GM12878 (cell line): Measurements from ENCODE around the gene TFCP2. TPM values are rescaled to one million over a fixed set of nuclear protein-coding genes. Genes with fewer than 3 reads are reported as not detected.

ENCODE experiments used
- ATAC-seq: fragments of 200-7000 bp; cut with Tn5 transposase; 3 replicates; pipeline ENCODE4 v1.9.1; 2020; ENCODE audit warnings: mild to moderate bottlenecking, moderate library complexity
- BruUV-seq: library from RNA; stranded (reverse); fragments of 400-500 nt; replicated peaks from 2 replicates; lab custom pipeline; 2021; lab: Mats Ljungman, UMichigan
- CTCF ChIA-PET: fragments of 300-600 bp; sonication (Branson Sonifier 250); formaldehyde crosslinking; extraction: SDS; loops from one replicate; lab custom pipeline; 2021; ENCODE audit warnings: inconsistent platforms; lab: Yijun Ruan, JAX
- POLR2A ChIA-PET: fragments of 350-600 bp; formaldehyde crosslinking; extraction: SDS; loops from one replicate; lab custom pipeline; 2021; ENCODE audit warnings: inconsistent platforms; lab: Charles Lee
- RAD21 ChIA-PET: fragments of 300-600 bp; sonication (Branson Sonifier 250); formaldehyde crosslinking; loops from one replicate; lab custom pipeline; 2023; ENCODE audit warnings: antibody characterized with exemption; ENCODE audit not compliant: unreplicated experiment; lab: Charles Lee
- SMC1A ChIA-PET: fragments of 300-600 bp; sonication (Branson Sonifier 250); formaldehyde crosslinking; loops from one replicate; lab custom pipeline; 2023; ENCODE audit not compliant: unreplicated experiment, uncharacterized antibody; lab: Charles Lee
- DNase-seq: peaks from one replicate; pipeline ENCODE4 v3.0.0-alpha.2; 2011; ENCODE audit warnings: low read depth, low spot score
- FAIRE-seq: peaks from 3 replicates; lab custom pipeline; 2011; peaks lifted over from hg19 to GRCh38; lab: Jason Lieb, UNC
- H2AFZ ChIP-seq: 2 replicates; pipeline ENCODE4 v1.6.0; 2011; ENCODE audit warnings: low read depth, low read length, control low read depth; ENCODE audit not compliant: control insufficient read depth
- H3K27ac ChIP-seq: 2 replicates; pipeline ENCODE4 v1.5.1; 2011; ENCODE audit warnings: control low read depth; ENCODE audit not compliant: control insufficient read depth, insufficient read depth
- H3K27me3 ChIP-seq, 2 experiments: replicated peaks in 1 of 2; 2 replicates each; pipeline versions ENCODE4 v1.6.0 to v1.6.1; 2011; ENCODE audit warnings: low read length in 1 of 2; ENCODE audit not compliant: control insufficient read depth in 2 of 2, insufficient read depth in 2 of 2
- H3K36me3 ChIP-seq, 2 experiments: 2 replicates each; pipeline ENCODE4 v1.5.1; 2011; ENCODE audit warnings: low read length in 1 of 2; ENCODE audit not compliant: control insufficient read depth in 2 of 2, insufficient read depth in 2 of 2
- H3K4me1 ChIP-seq: 2 replicates; pipeline ENCODE4 v1.6.1; 2011; ENCODE audit warnings: mild to moderate bottlenecking, low read length, moderate library complexity, mixed read lengths; ENCODE audit not compliant: control insufficient read depth, insufficient read depth
- H3K4me2 ChIP-seq: 2 replicates; pipeline ENCODE4 v1.6.0; 2011; ENCODE audit warnings: control low read depth; ENCODE audit not compliant: control insufficient read depth, insufficient read depth
- H3K4me3 ChIP-seq: fragments of 200-600 bp; sonication (generic); 2 replicates; pipeline ENCODE4 v1.5.1; 2016
- H3K79me2 ChIP-seq: 2 replicates; pipeline ENCODE4 v1.6.0; 2011; ENCODE audit warnings: low read length; ENCODE audit not compliant: control insufficient read depth, insufficient read depth
- H3K9ac ChIP-seq: 2 replicates; pipeline ENCODE4 v1.8.0; 2011; ENCODE audit warnings: low read length, control low read depth, mixed read lengths; ENCODE audit not compliant: control insufficient read depth, insufficient read depth
- H3K9me3 ChIP-seq: replicated peaks from 3 replicates; pipeline ENCODE4 v1.5.1; 2011; ENCODE audit warnings: mild to moderate bottlenecking, low read length; ENCODE audit not compliant: control insufficient read depth, insufficient read depth
- H4K20me1 ChIP-seq: 2 replicates; pipeline ENCODE4 v1.6.0; 2011; ENCODE audit not compliant: control insufficient read depth, insufficient read depth
- GABPA ChIP-seq: IDR thresholded peaks from 2 replicates; pipeline ENCODE4 v1.6.1; 2014; ENCODE audit warnings: antibody characterized with exemption, low read depth, mild to moderate bottlenecking, inconsistent platforms
- MTA2 ChIP-seq: fragments of 450-650 bp; IDR thresholded peaks from 2 replicates; pipeline ENCODE4 v1.6.1; 2016; ENCODE audit warnings: low read depth, mild to moderate bottlenecking, moderate library complexity
- RAD51 ChIP-seq: fragments of 450-650 bp; IDR thresholded peaks from 2 replicates; pipeline ENCODE4 v1.6.1; 2016; ENCODE audit warnings: moderate library complexity, mild to moderate bottlenecking, inconsistent platforms
- SMAD5 ChIP-seq: IDR thresholded peaks from 2 replicates; pipeline ENCODE4 v1.6.1; 2016; ENCODE audit warnings: antibody characterized with exemption, low read depth
- WGBS: methylation state at CpG from one replicate; pipeline ENCODE4 v1.1.6; 2016; ENCODE audit warnings: low lambda C conversion rate; ENCODE audit not compliant: insufficient replicate concordance, insufficient coverage; ENCODE audit errors: missing lambda C conversion rate; 5-methylcytosine and 5-hydroxymethylcytosine counted together
- in situ Hi-C: fragments of 300-500 bp; cut with MboI; formaldehyde crosslinking; loops from 9 replicates; pipeline ENCODE4 v1.14.3; 2018; ENCODE audit warnings: mixed read lengths
- intact Hi-C: fragments of 100-400 bp; cut with micrococcal nuclease; formaldehyde crosslinking; loops from one replicate; pipeline ENCODE4 v1.14.2; 2022; ENCODE audit not compliant: unreplicated experiment
- polyA plus RNA-seq, 11 experiments: library from polyadenylated mRNA; depleted of rRNA in 4 of 11; unstranded in 6 of 11; stranded (reverse) in 5 of 11; fragments of >200 nt; fragmentation: Nextera tagmentation in 4 of 11; fragmentation: Illumina TruSeq in 1 of 11; extraction: Ambion mirVana in 4 of 11; extraction: Trizol in 1 of 11; gene quantifications; 1 replicate in 1 of 11; 2 replicates in 10 of 11; pipeline versions ENCODE4 v1.2.1 to v1.2.3, GENCODE V29; 2011 to 2016; ENCODE audit warnings: inconsistent platforms in 2 of 11, missing spikeins in 2 of 11, low read depth in 1 of 11
- total RNA-seq, 4 experiments: library from RNA; depleted of rRNA in 3 of 4; stranded (reverse); fragments of >200 nt in 3 of 4; fragmentation: Illumina TruSeq in 1 of 4; extraction: Trizol in 1 of 4; gene quantifications; 2 replicates each; pipeline versions ENCODE4 v1.2.1 to v1.2.3, GENCODE V29; 2013 to 2021
- TF ChIP-seq, protein P1 (sequence below): IDR thresholded peaks from 2 replicates; pipeline ENCODE4 v1.6.1; 2012; ENCODE audit warnings: low read depth, low read length, improper control_type of control experiment
- TF ChIP-seq, protein P2 (sequence below): fragments of 450-650 bp; IDR thresholded peaks from 2 replicates; pipeline ENCODE4 v1.6.1; 2016; ENCODE audit warnings: mild to moderate bottlenecking

Gene TFCP2
- total and polyA plus RNA-seq, 10 of the 15 experiments (the other 5 are each of a cell fraction or from before 2014, with no cell fraction given): 5.8 to 29.7 (median 14.2) TPM

DNA sequence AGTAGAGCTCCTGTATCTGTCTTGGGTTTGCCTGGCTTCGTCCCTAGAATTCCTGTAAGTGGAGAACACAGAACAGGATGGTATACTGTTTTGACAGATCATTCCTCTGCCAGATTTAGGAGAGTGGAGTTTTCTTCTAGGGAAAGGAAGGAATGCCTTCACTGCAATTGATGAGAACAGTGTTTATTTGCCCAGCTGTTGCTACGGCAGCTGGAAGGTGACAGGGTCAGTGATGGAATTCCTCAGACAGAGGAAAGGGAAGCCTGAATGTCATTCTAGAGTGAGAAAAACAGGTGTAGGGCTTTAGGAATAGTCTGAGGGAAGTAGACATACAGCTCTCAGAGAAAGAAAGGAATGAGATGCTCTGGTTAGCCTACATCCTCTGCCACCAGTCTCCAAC, 101.3 kb downstream of the TFCP2 start:
- ChIA-PET POLR2A (interaction anchor here (0.6 to 0.7 kb wide), 2 partner anchors 146 to 155 kb away, joined by 4 to 5 read pairs; partner anchors contain the start of gene POU6F1), SMC1A (no interaction called here), RAD21 (no interaction called here), CTCF (no interaction called here)
- Histone ChIP-seq H4K20me1 (no peaks in the 10 kb centered on the region), H3K27ac (no peak overlapping the region), H3K9ac (no peak overlapping the region), H3K4me3 (no peak overlapping the region), H3K4me1 (no peaks in the 10 kb centered on the region), H3K4me2 (no peak overlapping the region), H3K27me3 (no peaks in the 10 kb centered on the region), H2AFZ (no peak overlapping the region), H3K9me3 (no peaks in the 10 kb centered on the region), H3K79me2 (no peaks in the 10 kb centered on the region), H3K36me3 (peaks cover 2% of the 10 kb centered on the region in 2 experiments; a peak in 3 of 4 replicates)
- DNase-seq (no peak), FAIRE-seq (no peak), ATAC-seq (no peak)
- in situ Hi-C loops: no loop called here
- TF ChIP-seq MTA2 (no peak), RAD51 (no peak), SMAD5 (no peak), GABPA (no peak)
- TF ChIP-seq, protein P1, sequence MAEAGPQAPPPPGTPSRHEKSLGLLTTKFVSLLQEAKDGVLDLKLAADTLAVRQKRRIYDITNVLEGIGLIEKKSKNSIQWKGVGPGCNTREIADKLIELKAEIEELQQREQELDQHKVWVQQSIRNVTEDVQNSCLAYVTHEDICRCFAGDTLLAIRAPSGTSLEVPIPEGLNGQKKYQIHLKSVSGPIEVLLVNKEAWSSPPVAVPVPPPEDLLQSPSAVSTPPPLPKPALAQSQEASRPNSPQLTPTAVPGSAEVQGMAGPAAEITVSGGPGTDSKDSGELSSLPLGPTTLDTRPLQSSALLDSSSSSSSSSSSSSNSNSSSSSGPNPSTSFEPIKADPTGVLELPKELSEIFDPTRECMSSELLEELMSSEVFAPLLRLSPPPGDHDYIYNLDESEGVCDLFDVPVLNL: no peak
- TF ChIP-seq, protein P2, sequence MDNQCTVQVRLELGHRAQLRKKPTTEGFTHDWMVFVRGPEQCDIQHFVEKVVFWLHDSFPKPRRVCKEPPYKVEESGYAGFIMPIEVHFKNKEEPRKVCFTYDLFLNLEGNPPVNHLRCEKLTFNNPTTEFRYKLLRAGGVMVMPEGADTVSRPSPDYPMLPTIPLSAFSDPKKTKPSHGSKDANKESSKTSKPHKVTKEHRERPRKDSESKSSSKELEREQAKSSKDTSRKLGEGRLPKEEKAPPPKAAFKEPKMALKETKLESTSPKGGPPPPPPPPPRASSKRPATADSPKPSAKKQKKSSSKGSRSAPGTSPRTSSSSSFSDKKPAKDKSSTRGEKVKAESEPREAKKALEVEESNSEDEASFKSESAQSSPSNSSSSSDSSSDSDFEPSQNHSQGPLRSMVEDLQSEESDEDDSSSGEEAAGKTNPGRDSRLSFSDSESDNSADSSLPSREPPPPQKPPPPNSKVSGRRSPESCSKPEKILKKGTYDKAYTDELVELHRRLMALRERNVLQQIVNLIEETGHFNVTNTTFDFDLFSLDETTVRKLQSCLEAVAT: no peak
- intact Hi-C loops: no loop called here
- BruUV-seq: no TSS peak
- 91% methylated on average over 2 of the region's 2 CpGs for WGBS
